K562 (cell line): ENCODE data around the gene WDFY2. TPM values are rescaled to one million over a fixed set of nuclear protein-coding genes. Genes with fewer than 3 reads are reported as not detected.

Source experiments
- KAT8 ChIP-seq: fragments of 450-650 bp; IDR thresholded peaks from 2 replicates; pipeline ENCODE4 v1.6.1; 2016; ENCODE audit warnings: low read depth, mild to moderate bottlenecking
- RREB1 ChIP-seq: fragments of 250-450 bp; sonication (Bioruptor Pico); IDR thresholded peaks from 2 replicates; pipeline ENCODE4 v1.4.0; 2020
- SRSF9 ChIP-seq: fragments of 200-400 bp; formaldehyde crosslinking; IDR thresholded peaks from 2 replicates; pipeline ENCODE4 v1.6.1; 2017; ENCODE audit warnings: low read depth, low read length, borderline replicate concordance
- ZC3H8 ChIP-seq: fragments of 450-650 bp; IDR thresholded peaks from 2 replicates; pipeline ENCODE4 v1.6.1; 2017
- polyA plus RNA-seq, 8 experiments: library from polyadenylated mRNA; depleted of rRNA in 4 of 8; stranded (reverse) in 5 of 8; unstranded in 3 of 8; fragments of >200 nt; fragmentation: Nextera tagmentation in 2 of 8; fragmentation: Illumina TruSeq in 1 of 8; extraction: Ambion mirVana in 2 of 8; extraction: Trizol in 1 of 8; gene quantifications; 2 replicates each; pipeline versions ENCODE4 v1.2.1 to v1.2.3, GENCODE V29; 2011 to 2014; ENCODE audit warnings: inconsistent platforms in 1 of 8, missing spikeins in 1 of 8
- total RNA-seq, 7 experiments: library from RNA; depleted of rRNA in 6 of 7; stranded (reverse); fragments of >200 nt in 6 of 7; fragmentation: Illumina TruSeq in 2 of 7; extraction: Trizol in 2 of 7; gene quantifications; 2 replicates each; pipeline versions ENCODE4 v1.2.1 to v1.2.3, GENCODE V29; 2011 to 2021; ENCODE audit warnings: low replicate concordance in 1 of 7

Gene WDFY2
- total and polyA plus RNA-seq, 9 of the 15 experiments (the other 6 are each of a cell fraction or from before 2014, with no cell fraction given), result 0.66 to 6.4 (median 4.4) TPM

DNA sequence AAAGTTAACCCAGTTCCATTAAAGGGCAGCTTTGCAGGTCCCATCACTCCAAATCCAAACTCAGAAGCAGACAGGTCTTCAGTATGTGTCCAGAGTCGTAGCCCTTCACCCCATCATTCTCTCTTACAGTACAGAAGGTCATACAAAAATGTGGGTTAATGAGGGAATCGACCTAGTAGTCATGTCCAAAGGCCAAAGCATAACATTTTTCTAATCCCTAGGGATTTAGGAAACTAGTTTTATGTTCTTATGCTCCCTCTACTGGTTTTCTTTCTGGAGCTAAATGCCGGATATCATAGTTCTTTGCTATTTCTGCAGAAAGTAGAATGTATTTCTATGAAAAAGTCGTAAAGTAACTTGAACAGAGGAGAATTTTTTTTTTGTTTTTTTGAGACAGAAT lies 147.5 kb downstream of the WDFY2 start (continued):
- TF ChIP-seq RREB1 (CRISPR knock-in tag) (no peak), KAT8 (no peak), ZC3H8 (no peak), SRSF9 (no peak)
